ENCODE data around the gene FAM3D. TPM values are rescaled to one million over a fixed set of nuclear protein-coding genes. Genes with fewer than 3 reads are reported as not detected.

Gene FAM3D
- total RNA-seq, 4 donors from 2014 or later: 1.2 to 4.0 (median 1.4) TPM; not detected in 1

GRCh38 chr3:58633157-58633865 is 33.3 kb downstream of the FAM3D start:
- Histone ChIP-seq H3K27me3 (peaks cover 5% of the 10 kb centered on the region), H3K4me3 (no peak overlapping the region), H3K9me3 (no peaks in the 10 kb centered on the region), H3K27ac (no peak overlapping the region), H3K36me3 (no peaks in the 10 kb centered on the region), H3K4me1 (peaks cover 17% of the 10 kb centered on the region)
- DNase-seq (ENCODE audit: low spot score in 2 of 2): no peak
- TF ChIP-seq POLR2A (IDR thresholded peaks at IDR 0.05) (no peak), POLR2AphosphoS5 (IDR thresholded peaks at IDR 0.05) (no peak), EP300 (IDR thresholded peaks at IDR 0.05) (no peak), CTCF (IDR thresholded peaks at IDR 0.05) (no peak)
- 80% methylated on average over 8 of the region's 8 CpGs for WGBS

GRCh38 chr3:58631742-58632141 is 34.8 kb downstream of the FAM3D start:
- no peak for TF ChIP-seq CTCF (IDR thresholded peaks at IDR 0.05)
- TF ChIP-seq EP300 (IDR thresholded peaks at IDR 0.05): no peak
- no peak for TF ChIP-seq POLR2AphosphoS5 (IDR thresholded peaks at IDR 0.05)
- no peak for TF ChIP-seq POLR2A (IDR thresholded peaks at IDR 0.05)
- Histone ChIP-seq H3K36me3 (no peaks in the 10 kb centered on the region), H3K27ac (no peak overlapping the region), H3K4me3 (no peak overlapping the region), H3K9me3 (no peaks in the 10 kb centered on the region), H3K27me3 (peaks cover 5% of the 10 kb centered on the region), H3K4me1 (peaks cover 27% of the 10 kb centered on the region)
- DNase-seq (ENCODE audit: low spot score in 2 of 2): no peak
- 67% methylated on average over 4 of the region's 4 CpGs for WGBS

GRCh38 chr3:58630710-58631092 is 35.9 kb downstream of the FAM3D start:
- 77% methylated on average over 4 of the region's 5 CpGs for WGBS
- DNase-seq (ENCODE audit: low spot score in 2 of 2): no peak
- H3K4me1 ChIP-seq: peaks cover 27% of the 10 kb centered on the region
- no peak overlapping the region for H3K27ac ChIP-seq
- TF ChIP-seq POLR2A (IDR thresholded peaks at IDR 0.05): no peak
- no peak for TF ChIP-seq CTCF (IDR thresholded peaks at IDR 0.05)
- TF ChIP-seq EP300 (IDR thresholded peaks at IDR 0.05): no peak
- no peak for TF ChIP-seq POLR2AphosphoS5 (IDR thresholded peaks at IDR 0.05)
- H3K27me3 ChIP-seq: peaks cover 4% of the 10 kb centered on the region
- H3K36me3 ChIP-seq: no peaks in the 10 kb centered on the region
- H3K4me3 ChIP-seq: no peak overlapping the region
- H3K9me3 ChIP-seq: no peaks in the 10 kb centered on the region

GRCh38 chr3:58630076-58630709 is 36.4 kb downstream of the FAM3D start:
- no peaks in the 10 kb centered on the region for H3K36me3 ChIP-seq
- no peak overlapping the region for H3K27ac ChIP-seq
- DNase-seq (ENCODE audit: low spot score in 2 of 2): peak in 1 of 2 donors; percentile 82
- no peak for TF ChIP-seq EP300 (IDR thresholded peaks at IDR 0.05)
- TF ChIP-seq CTCF (IDR thresholded peaks at IDR 0.05): peak; percentile 69 to 87
- no peak for TF ChIP-seq POLR2A (IDR thresholded peaks at IDR 0.05)
- 11% methylated on average over 9 of the region's 9 CpGs for WGBS
- H3K4me1 ChIP-seq: peaks cover 27% of the 10 kb centered on the region
- H3K4me3 ChIP-seq: no peak overlapping the region
- no peaks in the 10 kb centered on the region for H3K27me3 ChIP-seq
- no peaks in the 10 kb centered on the region for H3K9me3 ChIP-seq

- 80% methylated on average over 2 of the region's 2 CpGs for WGBS
- Histone ChIP-seq H3K27me3 (no peaks in the 10 kb centered on the region), H3K36me3 (no peaks in the 10 kb centered on the region), H3K4me3 (no peak overlapping the region), H3K4me1 (peaks cover 27% of the 10 kb centered on the region), H3K9me3 (no peaks in the 10 kb centered on the region), H3K27ac (peak overlapping the region; percentile 59)
- DNase-seq (ENCODE audit: low spot score in 2 of 2): no peak
- TF ChIP-seq POLR2A (IDR thresholded peaks at IDR 0.05) (no peak), EP300 (IDR thresholded peaks at IDR 0.05) (no peak), POLR2AphosphoS5 (IDR thresholded peaks at IDR 0.05) (no peak), CTCF (IDR thresholded peaks at IDR 0.05) (no peak)
Measured at GRCh38 chr3:58629629-58630028, 36.9 kb downstream of the FAM3D start.
